Panc1 (cell line): ENCODE measurements around the gene GALNTL6. TPM values are rescaled to one million over a fixed set of nuclear protein-coding genes. Genes with fewer than 3 reads are reported as not detected.
A peak's percentile ranks its signal among the peaks of the same experiment; 100 is the strongest.

Source experiments
- ATAC-seq: fragments of 200-7000 bp; cut with Tn5 transposase; 2 replicates; pipeline ENCODE4 v1.9.1; 2020; ENCODE audit warnings: mild to moderate bottlenecking, moderate library complexity
- BruUV-seq: library from RNA; stranded (reverse); fragments of 400-500 nt; replicated peaks from 2 replicates; lab custom pipeline; 2021; lab: Mats Ljungman, UMichigan
- CTCF ChIA-PET: fragments of 300-600 bp; sonication (Branson Sonifier 250); formaldehyde crosslinking; loops from one replicate; lab custom pipeline; 2022; ENCODE audit warnings: antibody characterized with exemption; lab: Charles Lee
- POLR2A ChIA-PET: fragments of 300-600 bp; sonication (Branson Sonifier 250); formaldehyde crosslinking; loops from one replicate; lab custom pipeline; 2022; ENCODE audit warnings: antibody characterized with exemption; lab: Charles Lee
- DNase-seq: peaks from one replicate; pipeline ENCODE4 v3.0.0-alpha.2; 2010; ENCODE audit warnings: low read depth, low spot score
- H3K27ac ChIP-seq: 2 replicates; pipeline ENCODE4 v1.5.1; 2011; ENCODE audit warnings: mild to moderate bottlenecking, low read length, inconsistent platforms
- H3K27me3 ChIP-seq: fragments of 200-500 bp; sonication (Bioruptor generic); 2 replicates; pipeline ENCODE4 v1.6.0; 2014; ENCODE audit warnings: low read length, inconsistent platforms; ENCODE audit not compliant: control insufficient read depth, insufficient read depth
- H3K36me3 ChIP-seq: fragments of 200-500 bp; sonication (Bioruptor generic); 2 replicates; pipeline ENCODE4 v1.5.1; 2014; ENCODE audit warnings: inconsistent platforms, mild to moderate bottlenecking, low read length, moderate library complexity; ENCODE audit not compliant: control insufficient read depth, insufficient read depth
- H3K4me1 ChIP-seq: 2 replicates; pipeline ENCODE4 v1.5.1; 2011; ENCODE audit warnings: inconsistent platforms, mild to moderate bottlenecking, low read length, moderate library complexity; ENCODE audit not compliant: control insufficient read depth, insufficient read depth
- H3K4me3 ChIP-seq, 2 experiments: 2 replicates each; pipeline ENCODE4 v1.5.1; 2011 to 2012; ENCODE audit warnings: low read depth in 2 of 2, low read length in 2 of 2, mild to moderate bottlenecking in 2 of 2, inconsistent platforms in 1 of 2, moderate library complexity in 1 of 2
- H3K9me3 ChIP-seq: fragments of 200-500 bp; sonication (Bioruptor generic); 2 replicates; pipeline ENCODE4 v1.5.1; 2014; ENCODE audit warnings: low read depth, mild to moderate bottlenecking, inconsistent platforms, low read length, moderate library complexity; ENCODE audit not compliant: control insufficient read depth, insufficient read depth
- CTCF ChIP-seq: fragments of 450-650 bp; IDR thresholded peaks from 2 replicates; pipeline ENCODE4 v1.5.1; 2017; ENCODE audit warnings: mild to moderate bottlenecking
- POLR2AphosphoS5 ChIP-seq: IDR thresholded peaks from 2 replicates; pipeline ENCODE4 v1.6.1; 2012; ENCODE audit warnings: mild to moderate bottlenecking, low read depth, low read length, moderate library complexity
- SIN3A ChIP-seq: IDR thresholded peaks from 2 replicates; pipeline ENCODE4 v1.6.1; 2012; ENCODE audit warnings: low read depth, mild to moderate bottlenecking, low read length, moderate library complexity, borderline replicate concordance; ENCODE audit not compliant: insufficient read depth
- TCF7L2 ChIP-seq: IDR thresholded peaks from 2 replicates; pipeline ENCODE4 v1.6.1; 2011; ENCODE audit warnings: mild to moderate bottlenecking, low read depth, low read length, inconsistent platforms
- in situ Hi-C: cut with HindIII; loops from 2 replicates; pipeline ENCODE4 v1.10.0; 2016; ENCODE audit warnings: low sequenced_read_pairs, low pct_unique_long_range_greater_than_20kb
- intact Hi-C: fragments of 100-400 bp; cut with micrococcal nuclease; formaldehyde crosslinking; loops from one replicate; pipeline ENCODE4 v1.10.0; 2022; ENCODE audit not compliant: unreplicated experiment
- total RNA-seq: library from RNA; stranded (reverse); gene quantifications from one replicate; pipeline ENCODE4 v1.2.1, GENCODE V29; 2021; ENCODE audit not compliant: unreplicated experiment

Gene GALNTL6
- total RNA-seq, 1 experiment from 2014 or later: not detected

- DNase-seq: peak; percentile 13
- 0 out of 2 replicates have a peak, but pooled peaks have one; percentile 45 for ATAC-seq
- Histone ChIP-seq H3K36me3 (no peaks in the 10 kb centered on the region), H3K27me3 (no peaks in the 10 kb centered on the region), H3K27ac (no peak overlapping the region), H3K4me3 (no peak overlapping the region), H3K9me3 (no peaks in the 10 kb centered on the region), H3K4me1 (peaks cover 4% of the 10 kb centered on the region)
- CTCF ChIA-PET: no interaction called here
- intact Hi-C loops: no loop called here
- POLR2A ChIA-PET: no interaction called here
- in situ Hi-C loops: no loop called here
- TF ChIP-seq CTCF (no peak), TCF7L2 (no peak)
- no TSS peak for BruUV-seq
These were observed 1261.3 kb downstream of the GALNTL6 start for GRCh38 chr4:173074501-173074946.

- in situ Hi-C loops (no loop called here), intact Hi-C loops (no loop called here)
- no peak overlapping the region for H3K27ac ChIP-seq
- ChIA-PET POLR2A (no interaction called here), CTCF (no interaction called here)
- H3K36me3 ChIP-seq: no peaks in the 10 kb centered on the region
- H3K9me3 ChIP-seq: no peaks in the 10 kb centered on the region
- no TSS peak for BruUV-seq
- DNase-seq: no peak
- TF ChIP-seq POLR2AphosphoS5 (no peak), SIN3A (no peak), CTCF (no peak)
- no peak overlapping the region for H3K4me3 ChIP-seq
- no peaks in the 10 kb centered on the region for H3K27me3 ChIP-seq
- H3K4me1 ChIP-seq: peaks cover 4% of the 10 kb centered on the region
- ATAC-seq: no peak
These were observed 1263.9 kb downstream of the GALNTL6 start for GRCh38 chr4:173076903-173077634.

- TF ChIP-seq POLR2AphosphoS5: no peak
- H3K36me3 ChIP-seq: no peaks in the 10 kb centered on the region
These were observed 1274.9 kb downstream of the GALNTL6 start for GRCh38 chr4:173088144-173088543.

More at GRCh38 chr4:173088144-173088543, 1274.9 kb downstream of the GALNTL6 start:
- DNase-seq (no peak), ATAC-seq (no peak)
- H3K4me3 ChIP-seq: no peak overlapping the region
- in situ Hi-C loops: no loop called here
- intact Hi-C loops: no loop called here
- H3K27ac ChIP-seq: no peak overlapping the region
- BruUV-seq: no TSS peak
- H3K27me3 ChIP-seq: no peaks in the 10 kb centered on the region
- ChIA-PET CTCF (no interaction called here), POLR2A (no interaction called here)
- H3K4me1 ChIP-seq: no peaks in the 10 kb centered on the region
- no peaks in the 10 kb centered on the region for H3K9me3 ChIP-seq
